Smooth muscle cell (in vitro differentiated cells): Measurements from ENCODE around the gene HOXB6. TPM values are rescaled to one million over a fixed set of nuclear protein-coding genes. Genes with fewer than 3 reads are reported as not detected.

Source experiments
- DNase-seq: peaks from one replicate; lab custom pipeline; 2025; ENCODE audit not compliant: unreplicated experiment; lab: John Stamatoyannopoulos, UW
- H2AFZ ChIP-seq: fragments of 200-600 bp; sonication (generic); 2 replicates; pipeline ENCODE4 v1.6.0; 2016; ENCODE audit warnings: antibody characterized with exemption, low read depth, mild to moderate bottlenecking
- H3F3A ChIP-seq: fragments of 200-600 bp; sonication (generic); 2 replicates; pipeline ENCODE4 v1.6.0; 2017; ENCODE audit warnings: antibody characterized with exemption, low read depth
- H3K27ac ChIP-seq: fragments of 200-600 bp; sonication (generic); 2 replicates; pipeline ENCODE4 v1.5.1; 2016; ENCODE audit warnings: low read depth, mild to moderate bottlenecking
- H3K27me3 ChIP-seq: fragments of 200-600 bp; sonication (generic); 2 replicates; pipeline ENCODE4 v1.6.1; 2016; ENCODE audit warnings: low read depth, mild to moderate bottlenecking
- H3K36me3 ChIP-seq: fragments of 200-600 bp; sonication (generic); 2 replicates; pipeline ENCODE4 v1.5.1; 2016; ENCODE audit warnings: low read depth
- H3K4me1 ChIP-seq: fragments of 200-600 bp; sonication (generic); 2 replicates; pipeline ENCODE4 v1.5.1; 2016; ENCODE audit warnings: low read depth
- H3K4me2 ChIP-seq: fragments of 200-600 bp; sonication (generic); 2 replicates; pipeline ENCODE4 v1.6.0; 2016; ENCODE audit warnings: mild to moderate bottlenecking
- H3K4me3 ChIP-seq: fragments of 200-600 bp; sonication (generic); 2 replicates; pipeline ENCODE4 v1.5.1; 2016; ENCODE audit warnings: mild to moderate bottlenecking
- H3K79me2 ChIP-seq: fragments of 200-600 bp; sonication (generic); 2 replicates; pipeline ENCODE4 v1.6.0; 2016; ENCODE audit warnings: low read depth, mild to moderate bottlenecking
- H3K9ac ChIP-seq: fragments of 200-600 bp; sonication (generic); 2 replicates; pipeline ENCODE4 v1.6.0; 2016; ENCODE audit warnings: low read depth
- H3K9me3 ChIP-seq: fragments of 200-600 bp; sonication (generic); replicated peaks from 2 replicates; pipeline ENCODE4 v1.5.1; 2016; ENCODE audit warnings: low read depth
- H4K20me1 ChIP-seq: fragments of 200-600 bp; sonication (generic); 2 replicates; pipeline ENCODE4 v1.6.0; 2016; ENCODE audit warnings: low read depth
- WGBS: methylation state at CpG from one replicate; pipeline ENCODE4 v1.1.7; 2016; ENCODE audit warnings: low lambda C conversion rate; 5-methylcytosine and 5-hydroxymethylcytosine counted together
- polyA plus RNA-seq: library from polyadenylated mRNA; unstranded; fragments of >200 nt; fragmentation: Nextera tagmentation; extraction: Ambion mirVana; gene quantifications from 2 replicates; pipeline ENCODE4 v1.2.1, GENCODE V29; 2016
- total RNA-seq: library from RNA; depleted of rRNA; stranded (reverse); fragments of >200 nt; gene quantifications from 2 replicates; pipeline ENCODE4 v1.2.3, GENCODE V29; 2014
- TF ChIP-seq, protein P1 (sequence below): fragments of 200-600 bp; sonication (generic); IDR thresholded peaks from 2 replicates; pipeline ENCODE4 v1.5.1; 2017; ENCODE audit warnings: borderline replicate concordance, mild to moderate bottlenecking, antibody characterized with exemption; ENCODE audit not compliant: insufficient read depth, poor library complexity, severe bottlenecking

HOXB6 gene
- total and polyA plus RNA-seq, 2 experiments from 2014 or later, result 6.3 to 9.3 TPM

DNA sequence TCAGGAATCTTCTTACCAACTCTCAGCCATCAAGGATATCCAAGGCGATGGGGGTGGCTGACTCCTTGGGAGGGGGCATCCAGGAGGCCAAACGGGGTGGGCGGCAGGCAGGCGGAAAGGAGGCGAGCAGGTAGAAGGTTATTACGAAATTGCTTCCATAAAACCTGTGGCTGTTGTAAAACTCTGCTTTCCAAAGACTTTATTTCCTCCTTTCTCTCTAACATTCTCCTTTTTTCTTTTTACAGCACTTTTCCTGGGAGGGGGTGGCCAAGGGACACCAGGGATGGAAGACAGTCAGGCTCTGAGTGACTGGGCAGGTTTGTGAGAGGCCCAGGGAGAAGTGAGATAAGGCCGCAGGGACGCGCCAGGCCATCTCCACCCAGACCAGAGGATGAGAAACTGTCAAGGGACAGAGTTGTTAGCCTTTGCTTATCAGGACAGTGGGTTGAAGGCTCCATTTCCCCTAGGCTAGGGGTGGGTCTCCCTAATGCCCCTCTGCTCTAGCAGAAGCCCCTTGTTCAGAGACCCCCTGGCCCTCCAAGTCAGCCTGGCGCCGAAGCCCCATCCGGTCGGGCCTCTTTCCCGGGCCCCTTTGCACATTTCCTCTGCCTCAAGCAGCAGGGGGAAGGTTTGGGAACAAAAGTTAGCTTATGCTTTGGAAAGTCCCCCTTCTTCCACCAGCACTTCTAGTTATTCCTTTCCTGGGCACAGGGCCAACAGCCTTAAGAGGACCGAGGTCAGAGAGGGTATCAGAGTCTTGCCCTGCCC, 26.3 kb upstream of the HOXB6 start:
- H3K4me3 ChIP-seq, result no peak overlapping the region
- H3F3A ChIP-seq, result peaks cover 18% of the 10 kb centered on the region
- peaks cover 72% of the 10 kb centered on the region for H3K27me3 ChIP-seq
- H3K4me2 ChIP-seq, result no peak overlapping the region
- no peak overlapping the region for H3K27ac ChIP-seq
- H3K4me1 ChIP-seq, result no peaks in the 10 kb centered on the region
- peaks cover 22% of the 10 kb centered on the region for H4K20me1 ChIP-seq
- H2AFZ ChIP-seq, result no peak overlapping the region
- TF ChIP-seq, protein P1, sequence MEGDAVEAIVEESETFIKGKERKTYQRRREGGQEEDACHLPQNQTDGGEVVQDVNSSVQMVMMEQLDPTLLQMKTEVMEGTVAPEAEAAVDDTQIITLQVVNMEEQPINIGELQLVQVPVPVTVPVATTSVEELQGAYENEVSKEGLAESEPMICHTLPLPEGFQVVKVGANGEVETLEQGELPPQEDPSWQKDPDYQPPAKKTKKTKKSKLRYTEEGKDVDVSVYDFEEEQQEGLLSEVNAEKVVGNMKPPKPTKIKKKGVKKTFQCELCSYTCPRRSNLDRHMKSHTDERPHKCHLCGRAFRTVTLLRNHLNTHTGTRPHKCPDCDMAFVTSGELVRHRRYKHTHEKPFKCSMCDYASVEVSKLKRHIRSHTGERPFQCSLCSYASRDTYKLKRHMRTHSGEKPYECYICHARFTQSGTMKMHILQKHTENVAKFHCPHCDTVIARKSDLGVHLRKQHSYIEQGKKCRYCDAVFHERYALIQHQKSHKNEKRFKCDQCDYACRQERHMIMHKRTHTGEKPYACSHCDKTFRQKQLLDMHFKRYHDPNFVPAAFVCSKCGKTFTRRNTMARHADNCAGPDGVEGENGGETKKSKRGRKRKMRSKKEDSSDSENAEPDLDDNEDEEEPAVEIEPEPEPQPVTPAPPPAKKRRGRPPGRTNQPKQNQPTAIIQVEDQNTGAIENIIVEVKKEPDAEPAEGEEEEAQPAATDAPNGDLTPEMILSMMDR, result no peak
- no peaks in the 10 kb centered on the region for H3K36me3 ChIP-seq
- no peak overlapping the region for H3K9ac ChIP-seq
- DNase-seq, result no peak
- H3K79me2 ChIP-seq, result peaks cover 13% of the 10 kb centered on the region
- 55% methylated on average over 15 of the region's 15 CpGs for WGBS
- no peaks in the 10 kb centered on the region for H3K9me3 ChIP-seq

DNA sequence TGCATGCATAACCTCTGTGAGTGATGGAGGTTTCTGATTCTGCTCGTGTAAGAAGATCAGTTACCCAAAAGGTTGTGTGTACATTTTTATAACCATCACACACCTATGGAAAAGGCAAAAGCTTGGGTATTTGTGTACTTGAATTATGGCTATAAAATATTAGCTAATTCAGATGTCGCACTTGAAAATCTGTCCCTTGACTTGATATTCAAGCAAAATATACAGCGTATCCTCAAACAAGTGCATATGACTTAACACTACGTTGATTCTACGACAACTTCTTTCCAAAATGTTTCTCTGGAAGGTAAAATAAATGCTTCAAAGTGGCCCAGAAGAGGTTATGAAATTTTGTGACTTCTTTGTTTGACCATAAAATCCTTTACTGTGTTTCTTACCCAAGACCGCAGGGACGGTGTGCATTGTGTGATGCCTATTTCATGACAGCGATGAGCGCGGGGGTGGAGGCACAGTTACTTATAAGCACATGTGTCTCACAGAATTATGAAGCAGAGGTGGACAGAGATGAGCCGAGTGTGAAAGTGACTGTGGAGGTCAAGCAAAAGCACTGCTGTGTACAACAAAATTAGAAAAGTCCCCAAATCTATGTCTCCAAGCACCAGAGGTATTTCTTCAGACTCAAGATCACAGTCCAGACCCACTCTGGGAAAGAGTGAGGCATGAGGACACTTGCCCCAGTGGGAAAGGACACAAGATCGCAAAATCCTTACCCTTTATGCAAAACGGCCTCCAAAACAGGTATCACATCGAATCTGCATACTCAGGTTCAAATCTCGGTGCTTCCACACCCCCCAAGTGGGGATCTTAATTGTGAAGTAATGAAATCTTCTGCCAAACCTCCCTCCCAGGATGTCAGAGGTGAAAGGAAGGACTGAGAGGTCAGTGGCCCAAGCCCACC, 25.5 kb upstream of the HOXB6 start:
- WGBS, result 76% methylated on average over 15 of the region's 15 CpGs
- Histone ChIP-seq H3K4me2 (no peak overlapping the region), H3K9me3 (no peaks in the 10 kb centered on the region), H3K4me3 (no peak overlapping the region), H4K20me1 (peaks cover 22% of the 10 kb centered on the region), H3K9ac (no peak overlapping the region), H3F3A (peaks cover 10% of the 10 kb centered on the region), H3K4me1 (peaks cover 3% of the 10 kb centered on the region), H3K79me2 (peaks cover 13% of the 10 kb centered on the region), H3K27me3 (peaks cover 80% of the 10 kb centered on the region), H3K27ac (no peak overlapping the region), H3K36me3 (no peaks in the 10 kb centered on the region), H2AFZ (no peak overlapping the region)
- TF ChIP-seq, protein P1, result no peak
- DNase-seq, result no peak

DNA sequence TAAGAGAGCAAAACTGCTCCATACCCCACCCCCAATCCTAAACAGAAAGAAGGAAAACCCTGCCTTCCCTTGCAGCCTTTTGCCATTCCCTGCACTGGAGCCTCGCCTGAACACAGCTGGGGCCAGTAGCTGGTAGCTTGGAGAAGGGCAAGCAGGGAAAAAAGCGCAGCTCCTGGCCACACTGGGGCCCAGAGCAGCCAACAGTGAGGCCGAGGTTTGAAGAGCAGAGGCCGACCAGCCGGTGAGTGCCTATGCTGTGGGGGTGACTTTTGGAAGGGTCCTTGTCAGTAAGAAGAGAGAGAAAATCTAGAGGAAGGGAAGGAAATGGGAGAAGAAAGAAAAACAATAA, 24.6 kb upstream of the HOXB6 start:
- no peak overlapping the region for H3K27ac ChIP-seq
- H3K36me3 ChIP-seq, result no peaks in the 10 kb centered on the region
- WGBS, result 62% methylated on average over 5 of the region's 5 CpGs
- peaks cover 18% of the 10 kb centered on the region for H3K79me2 ChIP-seq
- H3K4me3 ChIP-seq, result no peak overlapping the region
- H4K20me1 ChIP-seq, result peaks cover 28% of the 10 kb centered on the region
- H3K27me3 ChIP-seq, result peaks cover 85% of the 10 kb centered on the region
- H2AFZ ChIP-seq, result no peak overlapping the region
- H3K4me2 ChIP-seq, result no peak overlapping the region
- DNase-seq, result no peak
- no peak overlapping the region for H3K9ac ChIP-seq
- peaks cover 6% of the 10 kb centered on the region for H3K4me1 ChIP-seq
- TF ChIP-seq, protein P1, result no peak
- H3F3A ChIP-seq, result peaks cover 10% of the 10 kb centered on the region
- H3K9me3 ChIP-seq, result no peaks in the 10 kb centered on the region
